Memory B cell (primary cell): ENCODE measurements around the gene FGA.

ENCODE experiments used
- ATAC-seq: fragments of 150-1000 bp; cut with Tn5 transposase; 2 replicates; pipeline ENCODE4 v1.10.0; 2021; ENCODE audit warnings: low read depth, mild to moderate bottlenecking, moderate library complexity
- DNase-seq, 2 donors: peaks; one replicate each; pipeline ENCODE4 v3.0.0; 2022; ENCODE audit warnings: low spot score in 2 of 2
- H3K27ac Mint-ChIP-seq: one replicate; pipeline ENCODE4 v1.8.0; 2022; ENCODE audit warnings: mild to moderate bottlenecking, moderate library complexity, mixed read lengths
- H3K27me3 Mint-ChIP-seq: one replicate; pipeline ENCODE4 v1.8.0; 2022; ENCODE audit warnings: mixed read lengths
- H3K36me3 Mint-ChIP-seq: one replicate; pipeline ENCODE4 v1.8.0; 2022; ENCODE audit warnings: mild to moderate bottlenecking, mixed read lengths
- H3K4me1 Mint-ChIP-seq: one replicate; pipeline ENCODE4 v1.8.0; 2022; ENCODE audit warnings: mixed read lengths
- H3K4me3 Mint-ChIP-seq: one replicate; pipeline ENCODE4 v1.8.0; 2022; ENCODE audit warnings: mild to moderate bottlenecking, moderate library complexity, mixed read lengths
- H3K9me3 Mint-ChIP-seq: one replicate; pipeline ENCODE4 v1.8.0; 2022; ENCODE audit warnings: mixed read lengths

Gene FGA

DNA sequence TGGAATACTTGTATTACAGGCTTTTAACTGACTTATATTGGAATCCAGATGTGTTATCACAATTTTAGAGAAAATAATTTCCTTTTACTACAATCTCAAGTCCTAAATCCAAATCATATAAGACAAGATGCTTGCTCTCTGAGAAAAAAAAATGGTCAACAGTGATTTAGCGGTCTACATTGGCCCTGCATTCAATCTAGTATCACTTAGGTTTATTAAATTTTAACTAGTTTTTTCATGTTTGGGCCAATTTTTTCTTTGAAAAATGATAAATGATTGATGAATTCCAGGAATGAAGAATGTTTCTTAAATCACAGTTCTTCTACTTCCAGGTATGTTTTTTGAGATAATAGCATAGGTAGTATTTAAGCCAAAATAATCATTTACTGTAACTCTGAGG is 24.7 kb upstream of the FGA start:
- no peak overlapping the region for H3K4me3 Mint-ChIP-seq
- H3K27me3 Mint-ChIP-seq, result peaks cover 2% of the 10 kb centered on the region
- no peak overlapping the region for H3K27ac Mint-ChIP-seq
- H3K36me3 Mint-ChIP-seq, result no peaks in the 10 kb centered on the region
- DNase-seq, result no peak
- ATAC-seq, result no peak
- H3K9me3 Mint-ChIP-seq, result no peaks in the 10 kb centered on the region
- peaks cover 8% of the 10 kb centered on the region for H3K4me1 Mint-ChIP-seq

DNA sequence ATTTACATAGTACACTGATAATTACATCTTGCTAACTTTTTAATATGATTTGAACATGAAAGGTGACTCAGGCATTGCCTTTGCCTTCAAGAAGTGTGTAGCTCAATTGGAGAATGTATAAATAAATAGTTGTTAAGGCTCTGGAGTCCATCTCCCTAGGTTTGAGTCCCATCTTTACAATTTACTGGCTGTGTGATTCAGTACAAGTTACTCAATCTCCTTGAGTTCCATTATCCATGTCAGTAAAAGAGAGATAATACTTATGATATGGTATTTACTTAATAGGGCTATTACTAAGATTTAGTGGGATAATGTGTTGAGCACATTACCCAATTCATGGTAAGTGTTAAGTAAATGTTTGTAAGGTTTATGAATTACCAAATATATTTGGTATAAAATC is 23.8 kb upstream of the FGA start:
- Mint-ChIP-seq H3K9me3 (no peaks in the 10 kb centered on the region), H3K27ac (no peak overlapping the region), H3K27me3 (peaks cover 2% of the 10 kb centered on the region), H3K36me3 (no peaks in the 10 kb centered on the region), H3K4me1 (peaks cover 8% of the 10 kb centered on the region), H3K4me3 (no peak overlapping the region)
- no peak for ATAC-seq
- DNase-seq, result no peak

DNA sequence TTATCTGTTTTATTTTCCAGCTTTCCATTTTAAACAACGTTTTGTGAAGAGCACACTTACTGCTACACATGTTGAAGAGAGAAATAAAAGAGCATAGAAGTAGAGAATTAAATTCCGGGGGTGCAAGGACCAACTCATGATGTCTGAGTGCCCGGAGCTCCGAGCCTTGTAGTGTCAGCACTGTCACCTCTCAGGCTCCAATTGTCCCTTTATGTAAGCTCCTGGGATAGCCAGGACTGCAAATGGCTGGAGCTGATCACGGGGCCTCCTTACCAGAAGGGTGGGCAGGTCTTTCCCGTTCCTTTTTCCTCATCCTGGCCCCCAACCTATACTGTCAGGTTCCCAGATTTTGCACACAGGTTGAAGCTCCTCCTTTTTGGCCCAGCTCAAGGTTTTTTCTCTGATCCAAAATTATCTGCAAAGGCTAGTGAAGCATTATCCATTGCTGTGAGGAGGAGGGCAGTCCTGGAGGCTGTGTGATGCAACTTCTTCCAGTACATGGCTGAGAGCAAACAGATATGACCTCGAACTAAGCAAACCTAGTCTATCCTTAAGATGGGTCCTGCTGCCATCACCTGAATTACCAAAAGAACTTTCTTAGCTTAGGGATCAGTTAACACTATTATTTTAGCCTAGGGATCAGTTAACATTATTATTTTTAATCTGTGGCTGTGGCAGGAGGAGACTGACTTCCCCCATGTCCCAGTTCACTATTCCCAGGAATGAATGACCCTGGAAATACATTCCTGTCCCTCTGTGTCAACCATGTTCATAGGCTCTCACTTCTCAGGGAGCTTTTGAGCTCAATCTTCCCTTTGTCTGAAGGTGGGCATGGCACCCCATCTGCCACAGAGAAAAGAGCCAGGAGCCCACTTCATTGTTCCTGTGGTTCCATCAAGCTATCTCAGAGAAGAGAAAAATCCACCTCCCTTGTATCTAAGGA is 22.2 kb upstream of the FGA start, which contains the start of gene FGG:
Gene FGG (minus strand): TSS at position 185 of the 943 bp plus-strand sequence. CDS start 47 bp downstream, at position 138.
- DNase-seq (no peak), ATAC-seq (no peak)
- H3K27ac Mint-ChIP-seq, result no peak within 1 kb of the TSS
- no peaks in the 10 kb centered on the region for H3K9me3 Mint-ChIP-seq
- no peaks in the 10 kb centered on the region for H3K36me3 Mint-ChIP-seq
- H3K4me1 Mint-ChIP-seq, result peaks cover 8% of the 10 kb centered on the region
- peaks cover 2% of the 10 kb centered on the region for H3K27me3 Mint-ChIP-seq
- no peak within 1 kb of the TSS for H3K4me3 Mint-ChIP-seq

DNA sequence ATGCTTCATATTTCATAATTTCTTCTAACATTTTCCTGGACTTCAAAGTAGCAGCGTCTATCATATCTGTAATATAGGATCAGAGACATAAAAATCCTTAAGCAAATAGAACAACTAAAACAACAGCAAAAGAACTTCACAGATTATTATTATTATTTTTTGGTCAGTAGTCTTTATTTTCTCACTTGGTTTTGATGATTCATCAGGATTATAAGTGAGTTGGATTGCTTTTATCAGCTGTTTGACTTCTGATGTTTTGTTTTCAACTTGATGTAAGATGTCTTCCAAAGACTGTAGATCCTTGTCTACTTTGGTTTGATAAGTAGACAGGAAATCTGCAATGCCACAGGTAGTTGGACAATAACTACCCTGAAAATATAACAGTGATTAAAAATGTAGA is 21.3 kb upstream of the FGA start:
- no peak for DNase-seq
- ATAC-seq, result no peak
- no peaks in the 10 kb centered on the region for H3K36me3 Mint-ChIP-seq
- no peak overlapping the region for H3K4me3 Mint-ChIP-seq
- H3K27ac Mint-ChIP-seq, result no peak overlapping the region
- H3K9me3 Mint-ChIP-seq, result no peaks in the 10 kb centered on the region
- peaks cover 2% of the 10 kb centered on the region for H3K27me3 Mint-ChIP-seq
- H3K4me1 Mint-ChIP-seq, result peaks cover 5% of the 10 kb centered on the region

DNA sequence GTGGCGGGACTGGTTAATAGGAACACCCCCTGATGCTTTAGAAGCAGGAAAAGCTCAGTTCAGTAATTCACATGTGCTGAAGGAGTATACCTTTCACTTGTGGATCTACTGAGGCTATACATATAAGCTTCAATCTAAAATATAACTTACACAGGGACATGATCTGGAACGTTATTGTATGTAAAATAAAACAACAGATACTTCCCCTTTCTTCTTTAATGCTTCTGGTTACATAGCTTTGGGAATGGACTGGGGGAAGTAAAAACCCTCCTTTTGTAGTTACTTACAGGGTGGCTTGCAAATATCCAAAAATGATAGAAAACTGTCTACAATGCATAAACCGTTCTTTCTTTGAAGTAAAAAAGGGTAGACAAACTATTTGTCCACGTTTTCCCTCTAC is 20.0 kb upstream of the FGA start:
- H3K9me3 Mint-ChIP-seq, result no peaks in the 10 kb centered on the region
- DNase-seq (no peak), ATAC-seq (peak; percentile 27)
- H3K27me3 Mint-ChIP-seq, result peaks cover 4% of the 10 kb centered on the region
- H3K27ac Mint-ChIP-seq, result no peak overlapping the region
- no peak overlapping the region for H3K4me3 Mint-ChIP-seq
- no peaks in the 10 kb centered on the region for H3K36me3 Mint-ChIP-seq
- H3K4me1 Mint-ChIP-seq, result no peaks in the 10 kb centered on the region

DNA sequence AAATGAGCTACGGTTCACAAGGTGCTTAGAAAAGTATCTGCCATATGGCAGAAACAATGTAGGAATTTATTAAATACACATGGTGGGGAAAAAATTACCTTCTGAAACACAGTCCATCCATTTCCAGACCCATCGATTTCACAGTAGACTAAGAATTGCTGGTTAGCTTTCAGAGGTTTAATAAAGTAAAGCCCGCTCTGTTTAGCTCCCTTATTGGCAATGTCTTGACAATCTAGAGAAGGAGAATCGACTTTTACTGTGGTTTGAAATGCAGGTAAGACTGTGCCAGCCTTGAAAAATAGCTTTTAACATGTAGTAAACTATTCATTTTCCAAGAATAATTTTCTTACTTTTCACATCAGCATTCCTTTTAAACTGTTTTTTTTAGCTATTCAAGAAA is 19.0 kb upstream of the FGA start:
- Mint-ChIP-seq H3K9me3 (no peaks in the 10 kb centered on the region), H3K36me3 (no peaks in the 10 kb centered on the region), H3K27ac (no peak overlapping the region), H3K4me1 (no peaks in the 10 kb centered on the region), H3K4me3 (no peak overlapping the region), H3K27me3 (peaks cover 4% of the 10 kb centered on the region)
- DNase-seq (no peak), ATAC-seq (no peak)

DNA sequence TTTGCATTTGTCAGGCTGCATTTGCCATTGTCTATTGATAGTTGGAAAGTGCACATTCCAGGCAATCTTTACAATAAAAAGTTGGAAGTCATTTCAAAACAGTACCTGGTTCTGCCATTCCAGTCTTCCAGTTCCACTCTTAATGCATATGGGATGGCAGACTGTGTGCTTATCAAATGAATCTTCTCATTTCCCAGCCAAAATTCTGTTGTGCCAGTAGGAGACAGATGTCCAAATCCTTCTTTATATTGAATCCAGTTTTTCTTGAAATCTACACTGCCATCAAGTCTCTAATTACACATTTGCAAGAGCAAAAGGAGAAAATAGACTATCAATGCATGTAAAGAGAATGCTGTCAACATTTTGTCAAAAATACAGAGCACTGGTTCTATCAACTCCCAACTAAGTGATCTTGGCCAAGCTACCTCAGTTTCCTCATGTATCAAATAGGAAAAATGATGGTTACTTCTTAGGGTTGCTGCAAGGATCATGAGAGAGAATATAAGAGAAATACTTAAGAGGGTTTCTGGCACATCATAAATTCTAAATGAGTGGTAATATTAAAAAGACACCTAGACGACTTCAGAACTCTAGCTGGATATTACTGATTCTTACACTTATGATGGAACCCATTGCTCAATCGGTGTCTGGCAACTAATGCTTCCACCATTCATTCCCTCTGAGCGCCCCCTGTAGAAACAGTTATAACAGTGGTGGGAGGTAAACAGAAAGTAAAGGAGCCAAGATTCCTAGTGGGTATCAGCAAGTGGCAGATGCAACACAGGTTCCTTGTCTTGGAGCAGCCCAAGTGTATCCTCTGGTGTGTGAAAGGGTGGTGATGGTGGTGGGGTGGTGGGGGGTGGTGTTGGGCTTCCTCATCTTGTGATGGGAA is 18.1 kb upstream of the FGA start:
- H3K9me3 Mint-ChIP-seq, result no peaks in the 10 kb centered on the region
- H3K27me3 Mint-ChIP-seq, result peaks cover 2% of the 10 kb centered on the region
- no peaks in the 10 kb centered on the region for H3K4me1 Mint-ChIP-seq
- no peak overlapping the region for H3K27ac Mint-ChIP-seq
- no peaks in the 10 kb centered on the region for H3K36me3 Mint-ChIP-seq
- no peak for DNase-seq
- no peak for ATAC-seq
- no peak overlapping the region for H3K4me3 Mint-ChIP-seq

DNA sequence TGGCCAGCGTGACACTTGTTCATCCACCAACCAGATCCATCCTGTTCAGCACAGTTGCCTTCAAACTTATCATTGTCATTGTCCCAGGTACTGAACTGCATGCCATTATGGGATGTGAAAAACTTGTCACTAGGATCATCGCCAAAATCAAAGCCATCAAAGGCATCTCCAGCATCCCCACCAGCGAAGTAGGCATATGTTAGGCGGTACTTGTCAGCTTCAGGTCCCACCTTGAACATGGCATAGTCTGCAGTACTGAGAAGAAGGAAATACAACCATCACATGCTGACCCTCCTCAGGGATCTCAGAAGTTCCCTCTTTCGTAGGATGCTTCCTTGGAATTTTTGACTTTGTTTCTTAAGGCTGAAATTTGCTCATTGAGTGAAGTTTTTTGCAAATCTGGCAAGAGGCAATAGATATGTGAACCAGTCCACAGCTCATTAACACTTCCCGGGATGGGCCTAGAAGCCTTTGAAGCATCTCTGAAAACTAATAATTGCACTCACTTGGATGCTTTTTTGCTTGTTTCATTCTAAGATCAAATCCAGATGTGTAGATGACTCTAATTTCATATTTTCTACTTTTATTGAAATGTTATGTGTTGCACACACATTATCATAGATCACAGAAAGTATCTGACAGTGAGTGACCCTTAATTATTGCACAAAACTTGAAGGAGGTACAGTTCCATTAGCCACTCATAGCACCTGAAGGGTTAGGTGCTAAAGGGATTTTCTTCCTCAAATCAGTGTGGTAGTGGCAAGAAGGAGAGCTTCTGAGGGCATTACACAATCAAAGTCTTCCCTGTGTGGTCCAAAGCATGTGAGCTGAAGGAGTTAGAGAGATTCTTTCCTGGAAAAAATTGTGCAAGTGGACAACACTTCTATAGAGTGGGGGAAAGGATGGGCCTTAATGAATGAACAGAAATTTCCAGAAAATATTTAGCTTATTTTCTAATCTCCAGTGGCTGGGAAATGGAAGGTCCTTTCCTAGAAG is 16.5 kb upstream of the FGA start:
- ATAC-seq (no peak), DNase-seq (no peak)
- H3K4me3 Mint-ChIP-seq, result no peak overlapping the region
- H3K27me3 Mint-ChIP-seq, result peaks cover 6% of the 10 kb centered on the region
- H3K27ac Mint-ChIP-seq, result no peak overlapping the region
- no peaks in the 10 kb centered on the region for H3K4me1 Mint-ChIP-seq
- H3K9me3 Mint-ChIP-seq, result no peaks in the 10 kb centered on the region
- H3K36me3 Mint-ChIP-seq, result no peaks in the 10 kb centered on the region

DNA sequence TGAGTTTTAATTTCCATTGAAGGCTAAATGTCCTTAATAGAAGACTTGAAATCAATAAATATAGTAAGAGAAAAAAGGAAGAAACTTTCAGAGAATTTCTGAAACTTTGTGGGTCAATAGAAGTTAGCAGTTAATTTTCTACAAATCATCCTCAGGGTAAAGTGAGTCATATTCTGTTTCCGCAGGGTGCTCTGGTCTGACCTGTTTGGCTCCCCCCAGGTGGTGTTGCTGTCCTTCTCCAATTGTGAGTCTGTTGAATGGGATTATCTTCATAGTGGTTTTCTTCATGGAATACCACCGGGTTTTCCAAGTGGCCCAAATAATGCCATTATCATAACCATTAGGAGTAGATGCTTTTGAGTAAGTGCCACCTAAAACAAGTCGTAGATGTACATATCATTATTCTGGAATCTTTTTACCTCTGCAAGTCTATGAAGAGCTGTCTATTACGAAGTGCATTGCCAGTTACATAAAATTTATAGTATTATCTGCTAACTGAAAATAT is 14.2 kb upstream of the FGA start:
- no peaks in the 10 kb centered on the region for H3K36me3 Mint-ChIP-seq
- H3K4me1 Mint-ChIP-seq, result no peaks in the 10 kb centered on the region
- H3K27me3 Mint-ChIP-seq, result peaks cover 11% of the 10 kb centered on the region
- no peaks in the 10 kb centered on the region for H3K9me3 Mint-ChIP-seq
- ATAC-seq (no peak), DNase-seq (no peak)
- no peak overlapping the region for H3K27ac Mint-ChIP-seq
- no peak overlapping the region for H3K4me3 Mint-ChIP-seq

DNA sequence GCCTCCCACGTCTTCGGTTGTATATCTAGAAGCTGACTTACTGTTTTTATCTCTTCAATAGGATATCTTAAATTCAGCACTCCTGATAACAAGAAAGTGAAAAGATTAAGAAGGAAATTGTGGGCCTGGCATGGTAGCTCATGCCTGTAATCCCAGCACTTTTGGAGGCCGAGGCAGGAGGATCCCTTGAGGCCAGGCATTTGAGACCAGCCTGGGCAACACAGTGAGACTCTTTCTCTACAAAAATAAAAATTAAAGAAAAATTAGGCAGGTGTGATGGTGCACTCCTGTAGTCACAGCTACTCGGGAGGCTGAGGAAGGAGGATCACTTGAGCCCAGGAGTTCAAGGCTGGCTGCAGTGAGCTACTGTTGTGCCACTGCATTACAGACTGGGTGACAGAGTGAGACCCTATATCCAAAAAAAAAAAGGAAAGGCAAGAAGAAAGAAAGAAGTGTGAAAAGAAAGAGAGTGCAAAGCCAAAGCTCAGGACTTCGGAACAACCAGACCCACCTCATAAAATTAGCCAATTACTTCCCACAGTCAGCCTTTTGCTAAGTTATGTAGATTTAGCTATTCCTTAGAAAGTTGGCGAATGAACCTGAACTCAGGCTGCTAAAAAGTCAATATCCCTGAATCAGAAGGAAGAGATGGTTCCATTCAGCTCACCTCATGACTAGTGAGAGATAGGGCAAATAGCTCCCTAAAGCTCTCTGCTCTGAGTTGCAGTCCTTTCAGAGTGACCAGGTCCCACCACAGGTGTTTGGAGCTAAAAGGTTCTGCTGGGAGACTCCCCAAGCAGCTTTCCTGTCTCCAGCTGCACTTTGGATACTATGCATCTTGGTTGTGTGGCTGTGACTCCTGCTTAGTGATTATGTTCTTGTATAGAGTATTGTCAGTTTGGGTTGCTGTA is 12.7 kb upstream of the FGA start:
- no peak for DNase-seq
- no peaks in the 10 kb centered on the region for H3K36me3 Mint-ChIP-seq
- no peak overlapping the region for H3K27ac Mint-ChIP-seq
- peaks cover 13% of the 10 kb centered on the region for H3K27me3 Mint-ChIP-seq
- H3K4me3 Mint-ChIP-seq, result no peak overlapping the region
- H3K9me3 Mint-ChIP-seq, result no peaks in the 10 kb centered on the region
- no peaks in the 10 kb centered on the region for H3K4me1 Mint-ChIP-seq
- ATAC-seq, result no peak

DNA sequence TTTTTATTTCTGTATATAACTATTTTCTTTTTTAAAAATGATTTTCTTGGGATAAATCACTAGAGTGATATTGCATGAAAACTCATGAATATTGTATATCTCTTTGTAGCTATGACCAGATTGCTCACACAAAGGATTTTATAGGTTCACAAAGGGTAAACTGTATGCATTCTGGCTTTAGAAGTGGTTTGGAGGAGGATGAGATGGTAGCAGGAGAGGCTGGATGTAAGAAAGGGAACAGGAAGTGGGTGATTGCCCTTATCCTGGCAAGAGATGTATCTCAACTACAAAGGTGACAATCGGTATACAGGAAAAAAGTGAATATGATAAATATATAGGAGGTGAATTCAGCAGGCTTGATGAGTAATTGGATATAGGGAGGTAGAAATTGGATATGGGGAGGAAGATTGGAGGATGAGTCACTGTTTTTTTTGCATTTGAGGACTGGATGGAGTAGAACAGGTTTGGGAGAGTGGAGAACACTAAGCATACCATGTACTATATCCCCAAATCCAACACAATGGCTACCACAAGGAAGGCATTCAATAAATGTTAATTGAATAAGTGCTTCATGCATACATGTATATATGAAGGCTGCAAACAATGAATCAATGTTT is 12.0 kb upstream of the FGA start:
- no peak for ATAC-seq

More for the DNA sequence above, 12.0 kb upstream of the FGA start:
- Mint-ChIP-seq H3K4me3 (no peak overlapping the region), H3K27me3 (peaks cover 15% of the 10 kb centered on the region), H3K4me1 (no peaks in the 10 kb centered on the region), H3K36me3 (no peaks in the 10 kb centered on the region), H3K27ac (no peak overlapping the region), H3K9me3 (no peaks in the 10 kb centered on the region)
- no peak for DNase-seq
